ENCODE results near the gene TBX1.

GRCh38 chr22:19779011-19779421, 18.4 kb downstream of the TBX1 start:
- no peak for TF ChIP-seq CTCF (optimal IDR thresholded peaks at IDR 0.05 in 1 of 3, IDR thresholded peaks at IDR 0.05 in 1 of 3, conservative IDR thresholded peaks at IDR 0.05 in 1 of 3; ENCODE audit: extremely low read depth in 1 of 3, insufficient read depth in 2 of 3, low read length in 3 of 3)
- TF ChIP-seq EZH2 (IDR thresholded peaks at IDR 0.05; ENCODE audit: low read length), result no peak

All from keratinocyte (primary cell).